ENCODE results near the gene PCDHAC2. TPM values are rescaled to one million over a fixed set of nuclear protein-coding genes. Genes with fewer than 3 reads are reported as not detected.

Gene PCDHAC2
- total and polyA plus RNA-seq, 4 donors = 0.50 to 1.8 (median 0.78) TPM

DNA sequence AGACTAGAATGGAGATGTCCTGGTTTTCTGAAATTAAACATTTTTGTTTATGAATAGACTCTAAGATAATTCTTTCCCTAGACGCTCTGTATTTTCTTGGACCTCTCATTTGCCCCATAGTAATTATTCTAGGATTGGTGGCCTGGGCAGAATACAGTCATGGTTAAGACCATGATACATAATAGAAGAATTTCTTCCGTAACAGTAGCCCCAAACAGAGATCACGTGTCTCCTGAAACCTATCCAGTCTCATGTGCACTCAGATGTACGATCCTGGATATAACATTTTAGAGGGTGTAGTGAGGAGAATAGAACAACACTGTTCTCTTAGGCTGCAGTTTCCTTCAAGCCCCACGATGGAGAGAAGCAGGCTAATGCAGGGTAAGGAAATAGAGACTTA, 22.3 kb downstream of the PCDHAC2 start:
- H3K9ac ChIP-seq (ENCODE audit: low read depth in 1 of 2, low read length in 2 of 2) = no peak overlapping the region
- H3K36me3 ChIP-seq (ENCODE audit: control insufficient read depth in 4 of 4, insufficient read depth in 3 of 4, low read depth in 1 of 4, low read length in 3 of 4) = no peaks in the 10 kb centered on the region
- WGBS = 64% methylated on average over 5 of the region's 5 CpGs
- H3K27me3 ChIP-seq (ENCODE audit: control insufficient read depth in 4 of 4, insufficient read depth in 4 of 4, low read length in 3 of 4) = peaks cover 0 to 6% (median 0%) of the 10 kb centered on the region in 4 donors
- no peak overlapping the region for H3K27ac ChIP-seq (ENCODE audit: low read depth in 1 of 2, low read length in 2 of 2)
- TF ChIP-seq HNF4G (IDR thresholded peaks at IDR 0.05) (no peak), HNF4A (conservative IDR thresholded peaks at IDR 0.05) (no peak), RXRA (IDR thresholded peaks at IDR 0.05) (no peak), TAF1 (conservative IDR thresholded peaks at IDR 0.05) (no peak), SP1 (IDR thresholded peaks at IDR 0.05) (no peak), GABPA (IDR thresholded peaks at IDR 0.05 in 1 of 2, conservative IDR thresholded peaks at IDR 0.05 in 1 of 2) (no peak), NR2F2 (IDR thresholded peaks at IDR 0.05) (no peak), FOXA2 (IDR thresholded peaks at IDR 0.05) (no peak), JUND (IDR thresholded peaks at IDR 0.05) (no peak), YY1 (IDR thresholded peaks at IDR 0.05) (no peak), FOXA1 (IDR thresholded peaks at IDR 0.05) (no peak), RAD21 (IDR thresholded peaks at IDR 0.05) (no peak), EGR1 (IDR thresholded peaks at IDR 0.05; ENCODE audit: low read depth in 2 of 2) (no peak)
- TF ChIP-seq, protein P1, sequence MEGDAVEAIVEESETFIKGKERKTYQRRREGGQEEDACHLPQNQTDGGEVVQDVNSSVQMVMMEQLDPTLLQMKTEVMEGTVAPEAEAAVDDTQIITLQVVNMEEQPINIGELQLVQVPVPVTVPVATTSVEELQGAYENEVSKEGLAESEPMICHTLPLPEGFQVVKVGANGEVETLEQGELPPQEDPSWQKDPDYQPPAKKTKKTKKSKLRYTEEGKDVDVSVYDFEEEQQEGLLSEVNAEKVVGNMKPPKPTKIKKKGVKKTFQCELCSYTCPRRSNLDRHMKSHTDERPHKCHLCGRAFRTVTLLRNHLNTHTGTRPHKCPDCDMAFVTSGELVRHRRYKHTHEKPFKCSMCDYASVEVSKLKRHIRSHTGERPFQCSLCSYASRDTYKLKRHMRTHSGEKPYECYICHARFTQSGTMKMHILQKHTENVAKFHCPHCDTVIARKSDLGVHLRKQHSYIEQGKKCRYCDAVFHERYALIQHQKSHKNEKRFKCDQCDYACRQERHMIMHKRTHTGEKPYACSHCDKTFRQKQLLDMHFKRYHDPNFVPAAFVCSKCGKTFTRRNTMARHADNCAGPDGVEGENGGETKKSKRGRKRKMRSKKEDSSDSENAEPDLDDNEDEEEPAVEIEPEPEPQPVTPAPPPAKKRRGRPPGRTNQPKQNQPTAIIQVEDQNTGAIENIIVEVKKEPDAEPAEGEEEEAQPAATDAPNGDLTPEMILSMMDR (IDR thresholded peaks at IDR 0.05; ENCODE audit: low read depth, low read length, missing input control) = no peak
- TF ChIP-seq, protein P2, sequence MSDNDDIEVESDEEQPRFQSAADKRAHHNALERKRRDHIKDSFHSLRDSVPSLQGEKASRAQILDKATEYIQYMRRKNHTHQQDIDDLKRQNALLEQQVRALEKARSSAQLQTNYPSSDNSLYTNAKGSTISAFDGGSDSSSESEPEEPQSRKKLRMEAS (IDR thresholded peaks at IDR 0.05) = no peak
- TF ChIP-seq, protein P3, sequence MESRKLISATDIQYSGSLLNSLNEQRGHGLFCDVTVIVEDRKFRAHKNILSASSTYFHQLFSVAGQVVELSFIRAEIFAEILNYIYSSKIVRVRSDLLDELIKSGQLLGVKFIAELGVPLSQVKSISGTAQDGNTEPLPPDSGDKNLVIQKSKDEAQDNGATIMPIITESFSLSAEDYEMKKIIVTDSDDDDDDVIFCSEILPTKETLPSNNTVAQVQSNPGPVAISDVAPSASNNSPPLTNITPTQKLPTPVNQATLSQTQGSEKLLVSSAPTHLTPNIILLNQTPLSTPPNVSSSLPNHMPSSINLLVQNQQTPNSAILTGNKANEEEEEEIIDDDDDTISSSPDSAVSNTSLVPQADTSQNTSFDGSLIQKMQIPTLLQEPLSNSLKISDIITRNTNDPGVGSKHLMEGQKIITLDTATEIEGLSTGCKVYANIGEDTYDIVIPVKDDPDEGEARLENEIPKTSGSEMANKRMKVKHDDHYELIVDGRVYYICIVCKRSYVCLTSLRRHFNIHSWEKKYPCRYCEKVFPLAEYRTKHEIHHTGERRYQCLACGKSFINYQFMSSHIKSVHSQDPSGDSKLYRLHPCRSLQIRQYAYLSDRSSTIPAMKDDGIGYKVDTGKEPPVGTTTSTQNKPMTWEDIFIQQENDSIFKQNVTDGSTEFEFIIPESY (IDR thresholded peaks at IDR 0.05) = no peak
- TF ChIP-seq, protein P4, sequence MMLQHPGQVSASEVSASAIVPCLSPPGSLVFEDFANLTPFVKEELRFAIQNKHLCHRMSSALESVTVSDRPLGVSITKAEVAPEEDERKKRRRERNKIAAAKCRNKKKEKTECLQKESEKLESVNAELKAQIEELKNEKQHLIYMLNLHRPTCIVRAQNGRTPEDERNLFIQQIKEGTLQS (IDR thresholded peaks at IDR 0.05) = no peak
- TF ChIP-seq, protein P5, sequence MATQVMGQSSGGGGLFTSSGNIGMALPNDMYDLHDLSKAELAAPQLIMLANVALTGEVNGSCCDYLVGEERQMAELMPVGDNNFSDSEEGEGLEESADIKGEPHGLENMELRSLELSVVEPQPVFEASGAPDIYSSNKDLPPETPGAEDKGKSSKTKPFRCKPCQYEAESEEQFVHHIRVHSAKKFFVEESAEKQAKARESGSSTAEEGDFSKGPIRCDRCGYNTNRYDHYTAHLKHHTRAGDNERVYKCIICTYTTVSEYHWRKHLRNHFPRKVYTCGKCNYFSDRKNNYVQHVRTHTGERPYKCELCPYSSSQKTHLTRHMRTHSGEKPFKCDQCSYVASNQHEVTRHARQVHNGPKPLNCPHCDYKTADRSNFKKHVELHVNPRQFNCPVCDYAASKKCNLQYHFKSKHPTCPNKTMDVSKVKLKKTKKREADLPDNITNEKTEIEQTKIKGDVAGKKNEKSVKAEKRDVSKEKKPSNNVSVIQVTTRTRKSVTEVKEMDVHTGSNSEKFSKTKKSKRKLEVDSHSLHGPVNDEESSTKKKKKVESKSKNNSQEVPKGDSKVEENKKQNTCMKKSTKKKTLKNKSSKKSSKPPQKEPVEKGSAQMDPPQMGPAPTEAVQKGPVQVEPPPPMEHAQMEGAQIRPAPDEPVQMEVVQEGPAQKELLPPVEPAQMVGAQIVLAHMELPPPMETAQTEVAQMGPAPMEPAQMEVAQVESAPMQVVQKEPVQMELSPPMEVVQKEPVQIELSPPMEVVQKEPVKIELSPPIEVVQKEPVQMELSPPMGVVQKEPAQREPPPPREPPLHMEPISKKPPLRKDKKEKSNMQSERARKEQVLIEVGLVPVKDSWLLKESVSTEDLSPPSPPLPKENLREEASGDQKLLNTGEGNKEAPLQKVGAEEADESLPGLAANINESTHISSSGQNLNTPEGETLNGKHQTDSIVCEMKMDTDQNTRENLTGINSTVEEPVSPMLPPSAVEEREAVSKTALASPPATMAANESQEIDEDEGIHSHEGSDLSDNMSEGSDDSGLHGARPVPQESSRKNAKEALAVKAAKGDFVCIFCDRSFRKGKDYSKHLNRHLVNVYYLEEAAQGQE (IDR thresholded peaks at IDR 0.05) = no peak
- no peak for DNase-seq (ENCODE audit: low spot score)
- no peaks in the 10 kb centered on the region for H3K4me1 ChIP-seq (ENCODE audit: control insufficient read depth in 4 of 4, insufficient read depth in 4 of 4, low read length in 3 of 4)
- peaks cover 0 to 2% (median 0%) of the 10 kb centered on the region in 4 donors for H3K9me3 ChIP-seq (ENCODE audit: control insufficient read depth in 4 of 4, low read length in 3 of 4)
- H3K4me3 ChIP-seq (ENCODE audit: low read depth in 1 of 3, low read length in 3 of 3) = no peak overlapping the region

All from liver (tissue), 9 donors.